ENCODE results near the gene ITGB4.

Gene ITGB4

GRCh38 chr17:75779987-75780889 is 59.0 kb downstream of the ITGB4 start:
- Histone ChIP-seq H3K4me3 (ENCODE audit: low read length in 2 of 2) (peak overlapping the region in 1 of 2 donors; percentile 89), H3K27me3 (ENCODE audit: control insufficient read depth in 1 of 2, insufficient read depth in 2 of 2, low read length in 2 of 2) (no peaks in the 10 kb centered on the region), H3K4me1 (ENCODE audit: control insufficient read depth, insufficient read depth, low read length) (peaks cover 29% of the 10 kb centered on the region), H3K27ac (ENCODE audit: low read length) (no peak overlapping the region), H3K36me3 (ENCODE audit: control insufficient read depth in 2 of 2, insufficient read depth in 2 of 2, low read length in 2 of 2) (peaks cover 21 to 34% of the 10 kb centered on the region in 2 donors), H3K9ac (ENCODE audit: low read length in 2 of 2) (no peak overlapping the region), H3K9me3 (ENCODE audit: control insufficient read depth in 2 of 2, low read length in 2 of 2) (no peaks in the 10 kb centered on the region)

- Histone ChIP-seq H3K27ac (ENCODE audit: low read length) (peak overlapping the region; percentile 99), H3K9me3 (ENCODE audit: control insufficient read depth in 2 of 2, low read length in 2 of 2) (no peaks in the 10 kb centered on the region), H3K9ac (ENCODE audit: low read length in 2 of 2) (peak overlapping the region; percentile 88 to 89), H3K4me1 (ENCODE audit: control insufficient read depth, insufficient read depth, low read length) (peaks cover 19% of the 10 kb centered on the region), H3K36me3 (ENCODE audit: control insufficient read depth in 2 of 2, insufficient read depth in 2 of 2, low read length in 2 of 2) (peaks cover 6 to 7% of the 10 kb centered on the region in 2 donors), H3K4me3 (ENCODE audit: low read length in 2 of 2) (no peak overlapping the region), H3K27me3 (ENCODE audit: control insufficient read depth in 1 of 2, insufficient read depth in 2 of 2, low read length in 2 of 2) (no peaks in the 10 kb centered on the region)
These were observed 62.0 kb downstream of the ITGB4 start for GRCh38 chr17:75783069-75783783.

GRCh38 chr17:75783803-75784472 is 62.7 kb downstream of the ITGB4 start:
- no peaks in the 10 kb centered on the region for H3K27me3 ChIP-seq (ENCODE audit: control insufficient read depth in 1 of 2, insufficient read depth in 2 of 2, low read length in 2 of 2)
- peak overlapping the region; percentile 88 to 89 for H3K9ac ChIP-seq (ENCODE audit: low read length in 2 of 2)
- H3K9me3 ChIP-seq (ENCODE audit: control insufficient read depth in 2 of 2, low read length in 2 of 2) = no peaks in the 10 kb centered on the region
- peak overlapping the region; percentile 99 for H3K27ac ChIP-seq (ENCODE audit: low read length)
- H3K36me3 ChIP-seq (ENCODE audit: control insufficient read depth in 2 of 2, insufficient read depth in 2 of 2, low read length in 2 of 2) = no peaks in the 10 kb centered on the region
- H3K4me3 ChIP-seq (ENCODE audit: low read length in 2 of 2) = peak overlapping the region; percentile 57 to 79
- H3K4me1 ChIP-seq (ENCODE audit: control insufficient read depth, insufficient read depth, low read length) = peaks cover 19% of the 10 kb centered on the region

- H3K9me3 ChIP-seq (ENCODE audit: control insufficient read depth in 2 of 2, low read length in 2 of 2) = no peaks in the 10 kb centered on the region
- H3K4me3 ChIP-seq (ENCODE audit: low read length in 2 of 2) = peak within 1 kb of the TSS; percentile 63 to 79
These were observed 63.3 kb downstream of the ITGB4 start, which contains the start of gene UNK for GRCh38 chr17:75784473-75785015. TSS of gene UNK (plus strand) at chr17:75784806. CDS start at chr17:75784881, 75 bp downstream.

GRCh38 chr17:75785016-75785890 is 64.0 kb downstream of the ITGB4 start:
- H3K36me3 ChIP-seq (ENCODE audit: control insufficient read depth in 2 of 2, insufficient read depth in 2 of 2, low read length in 2 of 2) = no peaks in the 10 kb centered on the region

More at GRCh38 chr17:75784473-75785015, 63.3 kb downstream of the ITGB4 start, which contains the start of gene UNK:
- H3K4me1 ChIP-seq (ENCODE audit: control insufficient read depth, insufficient read depth, low read length) = peaks cover 19% of the 10 kb centered on the region
- no peaks in the 10 kb centered on the region for H3K36me3 ChIP-seq (ENCODE audit: control insufficient read depth in 2 of 2, insufficient read depth in 2 of 2, low read length in 2 of 2)
- no peaks in the 10 kb centered on the region for H3K27me3 ChIP-seq (ENCODE audit: control insufficient read depth in 1 of 2, insufficient read depth in 2 of 2, low read length in 2 of 2)
- H3K27ac ChIP-seq (ENCODE audit: low read length) = peak within 1 kb of the TSS; percentile 99
- H3K9ac ChIP-seq (ENCODE audit: low read length in 2 of 2) = peak within 1 kb of the TSS; percentile 88 to 98

GRCh38 chr17:75791254-75791653 is 70.0 kb downstream of the ITGB4 start:
- H3K27ac ChIP-seq (ENCODE audit: low read length) = no peak overlapping the region
- peaks cover 9% of the 10 kb centered on the region in 2 donors for H3K36me3 ChIP-seq (ENCODE audit: control insufficient read depth in 2 of 2, insufficient read depth in 2 of 2, low read length in 2 of 2)
- no peaks in the 10 kb centered on the region for H3K27me3 ChIP-seq (ENCODE audit: control insufficient read depth in 1 of 2, insufficient read depth in 2 of 2, low read length in 2 of 2)
- peaks cover 4% of the 10 kb centered on the region for H3K4me1 ChIP-seq (ENCODE audit: control insufficient read depth, insufficient read depth, low read length)
- H3K9me3 ChIP-seq (ENCODE audit: control insufficient read depth in 2 of 2, low read length in 2 of 2) = no peaks in the 10 kb centered on the region
- no peak overlapping the region for H3K9ac ChIP-seq (ENCODE audit: low read length in 2 of 2)
- H3K4me3 ChIP-seq (ENCODE audit: low read length in 2 of 2) = no peak overlapping the region

More at GRCh38 chr17:75785016-75785890, 64.0 kb downstream of the ITGB4 start:
- Histone ChIP-seq H3K9ac (ENCODE audit: low read length in 2 of 2) (peak overlapping the region; percentile 88 to 98), H3K4me1 (ENCODE audit: control insufficient read depth, insufficient read depth, low read length) (peaks cover 19% of the 10 kb centered on the region), H3K9me3 (ENCODE audit: control insufficient read depth in 2 of 2, low read length in 2 of 2) (no peaks in the 10 kb centered on the region), H3K27me3 (ENCODE audit: control insufficient read depth in 1 of 2, insufficient read depth in 2 of 2, low read length in 2 of 2) (no peaks in the 10 kb centered on the region), H3K4me3 (ENCODE audit: low read length in 2 of 2) (peak overlapping the region; percentile 63 to 79), H3K27ac (ENCODE audit: low read length) (peak overlapping the region; percentile 99)

GRCh38 chr17:75793460-75793859 is 72.2 kb downstream of the ITGB4 start:
- H3K4me1 ChIP-seq (ENCODE audit: control insufficient read depth, insufficient read depth, low read length) = no peaks in the 10 kb centered on the region
- no peak overlapping the region for H3K9ac ChIP-seq (ENCODE audit: low read length in 2 of 2)
- no peaks in the 10 kb centered on the region for H3K27me3 ChIP-seq (ENCODE audit: control insufficient read depth in 1 of 2, insufficient read depth in 2 of 2, low read length in 2 of 2)
- no peak overlapping the region for H3K4me3 ChIP-seq (ENCODE audit: low read length in 2 of 2)
- peaks cover 12 to 16% of the 10 kb centered on the region in 2 donors for H3K36me3 ChIP-seq (ENCODE audit: control insufficient read depth in 2 of 2, insufficient read depth in 2 of 2, low read length in 2 of 2)
- H3K9me3 ChIP-seq (ENCODE audit: control insufficient read depth in 2 of 2, low read length in 2 of 2) = no peaks in the 10 kb centered on the region
- no peak overlapping the region for H3K27ac ChIP-seq (ENCODE audit: low read length)

GRCh38 chr17:75795820-75796607 is 74.8 kb downstream of the ITGB4 start:
- no peaks in the 10 kb centered on the region for H3K4me1 ChIP-seq (ENCODE audit: control insufficient read depth, insufficient read depth, low read length)
- H3K27me3 ChIP-seq (ENCODE audit: control insufficient read depth in 1 of 2, insufficient read depth in 2 of 2, low read length in 2 of 2) = no peaks in the 10 kb centered on the region
- no peak overlapping the region for H3K4me3 ChIP-seq (ENCODE audit: low read length in 2 of 2)
- no peaks in the 10 kb centered on the region for H3K9me3 ChIP-seq (ENCODE audit: control insufficient read depth in 2 of 2, low read length in 2 of 2)
- H3K9ac ChIP-seq (ENCODE audit: low read length in 2 of 2) = no peak overlapping the region
- peaks cover 19 to 27% of the 10 kb centered on the region in 2 donors for H3K36me3 ChIP-seq (ENCODE audit: control insufficient read depth in 2 of 2, insufficient read depth in 2 of 2, low read length in 2 of 2)
- no peak overlapping the region for H3K27ac ChIP-seq (ENCODE audit: low read length)

GRCh38 chr17:75799402-75799801 is 78.1 kb downstream of the ITGB4 start:
- Histone ChIP-seq H3K4me1 (ENCODE audit: control insufficient read depth, insufficient read depth, low read length) (no peaks in the 10 kb centered on the region), H3K27ac (ENCODE audit: low read length) (no peak overlapping the region), H3K4me3 (ENCODE audit: low read length in 2 of 2) (no peak overlapping the region), H3K9me3 (ENCODE audit: control insufficient read depth in 2 of 2, low read length in 2 of 2) (no peaks in the 10 kb centered on the region), H3K9ac (ENCODE audit: low read length in 2 of 2) (no peak overlapping the region), H3K27me3 (ENCODE audit: control insufficient read depth in 1 of 2, insufficient read depth in 2 of 2, low read length in 2 of 2) (no peaks in the 10 kb centered on the region), H3K36me3 (ENCODE audit: control insufficient read depth in 2 of 2, insufficient read depth in 2 of 2, low read length in 2 of 2) (peaks cover 13 to 21% of the 10 kb centered on the region in 2 donors)
